GM21360 (cell line): ENCODE measurements around the gene TRPV6.

Source experiments
- ATAC-seq: cut with Tn5 transposase; IDR thresholded peaks from one replicate; pipeline ENCODE4 v1.9.1; 2021; ENCODE audit warnings: mild to moderate bottlenecking, moderate library complexity; ENCODE audit not compliant: unreplicated experiment

Gene TRPV6

GRCh38 chr7:142908921-142909890 lies 23.7 kb upstream of the TRPV6 start:
- no peak for ATAC-seq

DNA sequence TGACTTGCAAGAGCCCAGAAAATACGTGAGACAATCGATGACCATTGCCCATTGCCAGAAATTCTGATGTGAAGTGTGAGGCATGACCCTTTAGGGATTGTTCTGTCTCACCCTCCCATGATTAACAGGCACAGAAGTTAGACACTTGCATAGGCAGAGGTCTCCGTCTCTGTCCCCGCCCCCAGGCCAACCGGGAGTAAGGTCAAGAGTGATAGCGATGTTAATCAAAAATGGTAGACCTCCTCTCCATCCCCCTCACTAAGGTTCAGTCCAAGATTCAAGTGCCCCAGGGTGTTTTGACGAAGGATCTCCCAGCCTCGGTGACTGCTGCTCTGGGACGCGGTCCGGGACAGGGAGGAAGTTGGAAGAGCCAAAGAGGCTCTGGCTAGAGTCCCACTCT lies 22.7 kb upstream of the TRPV6 start:
- no peak for ATAC-seq

DNA sequence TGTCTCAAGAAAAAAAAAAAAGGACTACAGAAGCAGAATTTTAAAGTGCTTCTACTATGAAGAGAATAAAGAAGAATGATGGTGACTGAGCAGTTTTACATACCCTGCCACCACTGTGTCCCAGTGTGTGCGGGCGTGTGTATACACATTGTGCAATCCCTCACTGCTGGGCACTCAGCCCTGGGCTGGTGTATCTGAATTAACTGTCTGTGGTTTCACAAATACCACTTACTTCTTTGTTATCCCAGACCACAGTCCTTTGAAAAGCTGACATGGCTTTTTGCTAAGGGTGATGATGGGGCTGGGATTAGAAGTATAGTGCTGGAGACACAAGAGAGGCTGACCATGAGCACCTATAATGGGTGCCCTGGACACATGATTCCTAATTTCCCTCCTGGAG lies 21.1 kb upstream of the TRPV6 start:
- ATAC-seq: no peak

DNA sequence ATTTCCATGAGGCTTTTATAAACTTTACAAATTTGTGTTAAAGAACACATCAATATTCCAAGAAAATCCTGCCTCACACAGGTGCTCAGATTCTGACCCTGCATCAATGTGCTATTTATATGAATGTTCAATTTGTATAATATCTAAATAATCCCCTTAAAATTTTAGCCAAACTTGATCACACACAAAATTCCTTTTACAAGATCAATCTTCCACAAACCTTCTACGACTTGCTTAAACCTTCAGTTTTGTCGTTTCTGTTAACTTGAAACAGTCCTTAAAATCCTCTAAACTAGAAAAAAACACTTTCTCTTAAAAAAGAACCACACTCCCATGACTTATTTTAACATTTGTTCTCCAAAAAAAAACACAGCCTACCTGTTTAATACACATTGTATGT lies 20.2 kb upstream of the TRPV6 start:
- no peak for ATAC-seq

DNA sequence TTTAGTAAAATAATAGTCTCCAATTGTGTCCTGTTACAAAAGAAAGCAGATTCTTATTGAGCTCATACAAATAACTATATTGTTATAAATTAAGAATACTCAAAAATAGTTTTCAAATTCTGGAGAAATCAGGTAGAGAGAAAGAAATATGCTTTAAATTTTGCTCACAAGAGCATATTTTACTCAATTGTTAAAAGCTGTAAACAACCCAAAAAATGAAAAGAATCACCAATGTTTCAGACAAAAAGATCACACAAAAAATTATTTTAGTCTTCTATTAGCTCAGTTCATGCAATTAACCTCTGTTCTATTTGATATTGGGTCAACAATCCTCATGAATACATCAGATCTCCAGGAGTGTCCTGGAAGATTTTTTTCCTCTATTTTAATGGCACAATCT lies 18.6 kb upstream of the TRPV6 start:
- no peak for ATAC-seq

DNA sequence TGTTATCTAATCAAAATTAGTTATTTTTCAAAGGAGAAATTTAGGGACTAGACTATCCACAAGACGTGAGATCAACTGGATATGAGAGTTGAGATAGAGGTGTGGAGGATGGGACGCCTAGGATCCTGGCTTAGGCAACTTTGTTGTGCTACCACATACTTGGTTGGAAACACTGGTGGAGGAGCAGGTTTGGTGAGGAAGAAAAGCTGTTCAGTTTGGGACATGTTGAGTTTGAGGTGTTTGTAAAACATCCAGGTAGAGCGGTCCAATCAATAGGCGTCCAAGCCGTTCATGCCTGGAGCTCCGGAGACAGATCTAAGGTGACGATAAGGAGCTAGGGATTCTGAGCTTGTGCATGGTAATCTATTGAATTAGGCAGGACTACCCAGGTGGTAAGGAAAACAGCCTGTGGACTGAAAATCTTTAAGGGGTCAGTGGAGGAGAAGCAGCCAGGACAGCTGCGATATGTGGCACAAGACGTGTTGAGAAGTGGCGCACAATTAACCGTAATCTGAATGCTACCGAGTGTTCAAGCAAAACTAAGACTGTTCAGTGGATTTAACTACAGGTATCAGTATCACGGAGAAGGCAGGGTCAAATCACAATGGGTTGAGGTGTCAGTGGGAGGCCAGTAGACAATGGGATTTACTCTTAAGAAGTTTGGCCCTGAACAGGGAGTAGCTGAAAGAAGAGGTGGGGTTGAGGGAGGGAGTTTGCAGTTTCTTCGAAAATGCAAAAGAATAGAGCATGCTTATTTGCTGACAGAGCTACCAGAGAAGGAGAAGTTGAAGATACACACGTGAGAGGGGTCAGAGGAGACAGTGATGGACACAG lies 16.1 kb upstream of the TRPV6 start:
- no peak for ATAC-seq

DNA sequence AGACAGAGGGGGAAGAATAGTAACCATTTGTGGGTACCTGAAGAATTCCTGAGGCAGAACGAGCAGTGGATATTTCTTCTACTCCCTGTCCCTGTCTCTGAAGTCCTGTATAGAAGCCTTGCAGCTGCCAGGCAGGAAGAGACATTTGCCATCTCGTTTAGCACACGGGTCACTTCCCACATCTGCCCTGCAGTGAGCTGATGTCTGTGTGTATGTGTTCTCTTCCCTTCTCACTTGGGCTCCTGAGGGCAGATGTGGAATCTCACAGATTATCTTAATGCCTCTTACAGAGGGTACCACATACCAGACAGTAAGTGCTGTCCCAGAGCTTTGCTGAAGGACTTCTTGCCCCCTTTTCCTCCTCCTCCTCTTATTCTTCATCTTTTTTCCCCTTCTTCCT lies 14.1 kb upstream of the TRPV6 start:
- ATAC-seq: no peak

DNA sequence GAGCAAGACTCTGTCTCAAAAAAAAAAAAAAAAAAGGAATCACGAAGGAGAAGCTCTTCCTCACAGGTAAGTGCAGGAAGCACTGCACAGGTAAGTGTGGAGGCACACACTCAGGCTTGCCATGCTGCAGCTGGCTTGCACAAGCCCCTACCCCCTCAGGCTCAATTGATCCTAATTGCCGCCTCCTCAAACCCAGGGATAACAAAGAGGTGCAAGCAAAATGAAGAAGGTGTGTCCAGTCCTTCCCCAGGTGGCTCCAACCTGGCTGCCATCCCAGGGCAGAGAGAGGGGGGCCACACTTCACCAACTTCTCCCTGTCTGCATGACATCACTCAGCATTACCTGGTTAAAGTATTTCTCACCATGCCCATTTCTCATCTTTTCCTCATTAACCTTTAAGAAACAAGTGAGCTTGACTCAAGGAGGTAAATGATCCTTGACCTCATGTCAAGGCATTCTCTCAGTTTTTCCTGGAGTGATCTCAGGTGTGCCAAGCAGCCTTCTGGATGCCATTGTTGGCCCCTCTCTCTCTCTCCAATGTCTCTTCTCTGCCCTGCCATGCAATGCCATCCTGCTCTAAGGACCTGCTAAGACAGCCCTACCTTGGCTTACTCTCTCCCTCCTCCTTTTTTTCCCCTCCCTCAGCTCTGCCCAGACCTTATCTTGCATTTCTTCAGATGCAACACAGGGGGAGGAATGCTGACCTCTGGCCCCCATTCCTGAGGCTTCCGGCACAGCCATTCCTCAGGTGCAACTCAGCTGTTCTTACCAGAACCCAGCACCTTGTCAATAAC lies 13.0 kb upstream of the TRPV6 start:
- no peak for ATAC-seq

DNA sequence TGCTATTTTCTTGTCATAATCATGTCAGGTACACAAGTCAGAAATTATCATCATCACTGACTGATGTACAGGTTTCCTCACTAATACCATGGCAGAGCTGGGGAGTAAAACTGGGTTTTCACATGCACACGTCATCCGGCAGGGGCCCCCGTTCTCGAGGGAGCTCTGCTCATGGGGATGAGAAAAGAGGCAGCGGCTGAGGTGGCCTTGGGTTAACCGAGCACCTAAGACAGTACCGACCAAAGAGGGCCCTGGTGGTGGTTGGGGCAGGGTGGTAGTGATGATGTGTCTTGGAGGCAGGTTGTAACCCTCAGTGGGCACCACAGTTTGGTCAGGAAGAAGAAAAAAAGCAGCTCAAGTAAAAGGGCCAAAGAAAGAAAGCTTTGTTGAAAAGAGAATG lies 12.1 kb upstream of the TRPV6 start:
- no peak for ATAC-seq

GRCh38 chr7:142896741-142897379 lies 11.3 kb upstream of the TRPV6 start:
- ATAC-seq: no peak

- no peak for ATAC-seq
Observed at GRCh38 chr7:142896151-142896550, 10.6 kb upstream of the TRPV6 start.

DNA sequence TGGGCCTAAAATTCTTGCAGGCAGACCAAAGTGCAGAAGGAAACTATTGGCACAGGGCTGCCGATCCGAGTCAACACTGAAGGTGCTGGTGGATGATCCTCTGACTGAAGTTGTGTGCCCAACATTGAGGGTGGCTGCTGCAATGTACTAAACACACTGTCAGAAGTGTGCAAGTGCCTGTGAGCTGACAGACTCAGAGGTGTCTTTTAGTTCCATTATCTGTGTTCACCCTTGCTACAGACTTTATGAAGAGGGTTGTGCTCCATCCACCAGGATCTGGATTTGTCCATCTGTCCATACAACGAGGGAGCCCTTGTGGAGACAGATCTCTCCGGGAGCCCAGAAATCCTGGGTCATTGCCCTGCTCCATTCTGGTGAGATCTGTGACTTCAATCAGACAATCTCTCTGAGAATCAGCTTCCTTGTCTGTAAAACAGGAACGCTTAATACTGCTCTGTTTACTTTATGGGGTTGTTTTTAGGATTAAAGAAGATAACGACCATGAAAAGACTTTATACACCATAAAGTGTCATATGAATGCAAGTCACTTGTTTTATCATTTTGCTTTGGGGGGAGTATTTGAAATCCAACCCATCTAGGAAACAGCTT lies 9.5 kb upstream of the TRPV6 start:
- ATAC-seq: no peak

GRCh38 chr7:142894112-142894984 lies 8.8 kb upstream of the TRPV6 start:
- ATAC-seq: no peak

- ATAC-seq: no peak
Observed at GRCh38 chr7:142892951-142893350, 7.4 kb upstream of the TRPV6 start.

GRCh38 chr7:142891490-142892082 lies 6.0 kb upstream of the TRPV6 start:
- no peak for ATAC-seq

DNA sequence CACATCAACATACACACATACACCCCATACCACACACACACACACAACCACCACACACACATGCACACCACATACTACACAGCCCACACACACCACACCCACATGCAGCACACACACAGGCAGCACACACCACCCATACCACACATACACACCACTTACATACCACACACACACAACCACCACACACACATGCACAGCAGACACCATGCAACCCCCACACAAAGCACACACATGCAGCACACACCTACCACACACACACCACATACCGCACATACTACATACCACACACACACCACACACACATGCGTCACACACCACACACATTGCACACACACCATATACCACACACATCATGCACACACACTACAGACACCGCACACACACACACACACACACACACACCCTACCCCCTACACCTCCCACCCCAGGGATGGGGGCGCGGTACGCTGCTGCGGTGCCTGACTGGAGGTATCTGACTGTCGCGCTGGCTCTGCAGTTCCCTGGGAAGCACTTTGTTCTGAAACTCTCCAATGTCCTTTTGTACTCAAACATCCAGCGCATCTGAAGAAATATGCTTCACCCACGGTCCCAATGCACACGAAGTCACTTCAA lies 5.4 kb upstream of the TRPV6 start:
- no peak for ATAC-seq

GRCh38 chr7:142889816-142890215 lies 4.3 kb upstream of the TRPV6 start:
- no peak for ATAC-seq

GRCh38 chr7:142887282-142888015 lies 1.9 kb upstream of the TRPV6 start:
- no peak for ATAC-seq
